Nucleus accumbens (tissue), 56 donors: ENCODE measurements around the gene MACO1.
"Not testable (repeated sequence)": the region's sequence is repeated elsewhere in the genome, so short reads cannot be mapped to it uniquely, and the experiment has no call there.

Experiments used
- DNase-seq, 56 donors: peaks; one replicate each; lab custom pipeline; 2025; lab: John Stamatoyannopoulos, UW

MACO1 gene

DNA sequence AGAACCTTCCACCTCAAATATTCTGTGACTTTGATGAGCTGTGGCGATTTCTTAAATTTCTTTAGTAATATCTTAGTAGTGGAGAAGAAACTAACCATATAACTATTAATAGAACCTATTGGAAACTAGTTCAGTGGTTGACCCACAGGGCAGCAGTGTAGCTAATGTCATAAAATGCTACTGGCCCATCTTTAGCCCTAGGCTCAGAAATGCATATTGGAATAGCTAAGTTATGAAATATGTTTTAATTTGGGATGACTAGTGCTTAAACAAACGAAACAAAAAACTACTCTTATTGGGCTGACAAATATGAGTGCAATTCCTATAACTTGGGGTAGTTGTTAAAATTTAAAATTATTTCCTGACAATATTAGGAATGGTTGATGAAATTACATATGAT lies 20.2 kb downstream of the MACO1 start:
- DNase-seq, result no peak

- no peak for DNase-seq
Measured at GRCh38 chr1:25451908-25452307, 21.2 kb downstream of the MACO1 start.

- DNase-seq, result no peak
Measured at GRCh38 chr1:25456502-25456901, 25.8 kb downstream of the MACO1 start.

- no peak for DNase-seq
Measured at GRCh38 chr1:25458541-25459298, 28.0 kb downstream of the MACO1 start.

GRCh38 chr1:25460020-25460419 lies 29.3 kb downstream of the MACO1 start:
- DNase-seq, result no peak

DNA sequence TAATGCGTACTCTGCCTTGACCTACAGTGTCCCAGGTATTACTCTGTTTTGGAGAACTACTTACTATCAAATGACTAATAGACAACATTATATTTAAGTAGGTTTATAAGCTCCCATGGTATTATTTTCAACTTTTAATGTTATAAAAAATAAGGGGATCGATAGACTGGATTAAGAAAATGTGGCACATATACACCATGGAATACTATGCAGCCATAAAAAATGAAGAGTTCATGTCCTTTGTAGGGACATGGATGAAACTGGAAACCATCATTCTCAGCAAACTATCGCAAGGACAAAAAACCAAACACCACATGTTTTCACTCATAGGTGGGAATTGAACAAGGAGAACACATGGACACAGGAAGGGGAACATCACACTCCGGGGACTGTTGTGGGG lies 30.1 kb downstream of the MACO1 start:
- not testable (repeated sequence) for DNase-seq

GRCh38 chr1:25461849-25462248 lies 31.2 kb downstream of the MACO1 start:
- DNase-seq, result no peak

DNA sequence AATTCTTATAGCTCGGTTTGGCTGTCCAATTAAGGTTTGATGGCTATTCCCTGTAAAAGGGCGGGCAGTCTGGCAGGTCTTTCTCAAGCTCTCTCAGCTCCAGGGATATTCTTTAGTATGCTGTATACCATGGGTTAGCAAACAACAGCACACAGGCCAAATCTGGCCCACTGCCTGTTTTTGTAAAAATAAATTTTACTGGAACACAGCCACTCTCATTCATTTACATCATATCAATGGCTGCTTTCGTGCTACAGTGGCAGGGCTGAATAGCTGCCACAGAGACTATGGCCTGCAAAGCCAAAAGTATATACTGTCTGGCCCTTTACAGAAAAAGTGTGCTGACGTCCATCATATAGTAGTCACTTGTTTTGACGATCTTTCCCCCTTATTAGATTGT lies 32.0 kb downstream of the MACO1 start:
- no peak for DNase-seq

DNA sequence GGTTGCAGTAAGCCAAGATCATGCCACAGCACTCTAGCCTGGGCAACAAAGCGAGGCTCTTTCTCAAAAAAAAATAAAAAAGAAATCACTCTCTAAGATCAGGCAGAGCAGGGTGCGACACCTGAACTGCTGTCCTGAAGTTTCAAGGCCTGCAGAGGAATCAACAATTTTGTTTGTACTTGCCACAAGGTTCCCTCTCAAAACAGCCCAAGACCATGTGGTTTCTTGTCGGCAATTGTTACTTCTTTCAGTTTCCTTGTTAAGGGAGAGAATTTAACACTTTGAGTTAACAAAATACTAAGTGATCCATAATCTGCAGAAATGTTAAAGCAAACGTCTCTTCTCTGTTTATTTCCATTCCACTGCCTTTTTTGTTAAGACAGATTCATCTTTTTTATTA lies 36.5 kb downstream of the MACO1 start:
- no peak for DNase-seq

GRCh38 chr1:25467616-25468015 lies 36.9 kb downstream of the MACO1 start:
- DNase-seq, result no peak

GRCh38 chr1:25468033-25468432 lies 37.3 kb downstream of the MACO1 start:
- no peak for DNase-seq

DNA sequence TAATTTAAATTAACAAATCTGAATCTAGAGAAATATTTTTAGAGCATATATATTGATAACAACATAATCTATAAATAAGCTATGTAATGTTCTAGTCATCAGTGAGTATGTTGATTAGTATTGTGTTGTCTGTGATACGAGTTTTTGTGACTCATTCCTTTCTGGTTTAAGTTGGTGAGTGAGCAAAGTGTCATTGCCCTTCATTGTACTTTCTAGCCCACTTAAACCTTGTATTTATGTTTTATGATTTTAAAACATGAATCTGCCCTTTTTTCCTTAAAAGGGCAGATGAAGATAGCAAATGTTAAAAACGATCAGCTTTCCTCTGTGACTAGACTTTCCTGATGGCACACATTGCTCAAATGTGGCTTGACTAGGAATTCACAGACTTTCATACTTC lies 38.5 kb downstream of the MACO1 start:
- DNase-seq, result no peak

DNA sequence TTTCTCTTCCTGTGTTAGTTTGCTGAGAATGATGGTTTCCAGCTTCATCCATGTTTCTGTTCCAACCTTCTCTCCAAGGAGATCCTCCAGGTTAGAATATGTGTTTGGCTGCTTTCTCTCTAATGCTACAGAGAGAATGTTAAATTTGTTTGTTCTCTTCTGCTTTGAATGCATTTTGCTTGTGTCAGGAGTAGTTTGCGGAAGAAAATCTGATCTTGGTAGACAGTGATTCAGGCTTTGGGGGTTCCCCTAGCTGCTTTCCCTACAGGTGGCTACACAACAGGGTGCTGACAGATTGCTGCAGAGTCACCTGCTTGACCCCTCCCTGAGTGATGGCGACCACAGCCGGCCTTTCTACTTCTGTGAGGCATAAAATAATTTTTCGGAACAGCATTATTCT lies 41.8 kb downstream of the MACO1 start:
- DNase-seq, result no peak

DNA sequence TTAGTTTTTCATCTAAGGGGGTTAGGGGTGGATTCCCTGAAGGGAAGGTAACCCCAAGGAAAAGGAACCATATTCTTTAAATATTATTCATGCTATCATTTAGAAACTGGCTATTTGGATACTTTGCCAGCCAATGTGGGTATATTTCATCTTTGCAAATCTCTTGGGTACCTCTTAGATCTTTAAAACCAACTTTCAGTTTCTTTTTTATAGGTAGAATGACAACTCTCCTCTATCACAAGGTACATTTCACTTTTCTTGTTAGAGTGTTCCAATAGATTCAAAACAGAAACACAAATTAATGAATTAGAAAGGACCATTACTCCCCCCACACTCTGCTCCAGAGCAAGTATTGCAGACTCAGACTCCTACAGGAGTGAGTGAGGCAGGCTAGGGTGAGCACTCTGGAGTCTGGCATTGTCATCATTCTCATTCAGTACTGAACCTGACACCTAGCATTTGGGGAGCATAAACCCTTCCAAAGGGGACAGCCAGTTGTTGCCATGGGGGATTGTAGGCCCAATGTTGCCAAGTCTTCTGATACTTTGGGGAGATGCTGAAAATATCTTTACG lies 43.0 kb downstream of the MACO1 start:
- DNase-seq, result no peak

DNA sequence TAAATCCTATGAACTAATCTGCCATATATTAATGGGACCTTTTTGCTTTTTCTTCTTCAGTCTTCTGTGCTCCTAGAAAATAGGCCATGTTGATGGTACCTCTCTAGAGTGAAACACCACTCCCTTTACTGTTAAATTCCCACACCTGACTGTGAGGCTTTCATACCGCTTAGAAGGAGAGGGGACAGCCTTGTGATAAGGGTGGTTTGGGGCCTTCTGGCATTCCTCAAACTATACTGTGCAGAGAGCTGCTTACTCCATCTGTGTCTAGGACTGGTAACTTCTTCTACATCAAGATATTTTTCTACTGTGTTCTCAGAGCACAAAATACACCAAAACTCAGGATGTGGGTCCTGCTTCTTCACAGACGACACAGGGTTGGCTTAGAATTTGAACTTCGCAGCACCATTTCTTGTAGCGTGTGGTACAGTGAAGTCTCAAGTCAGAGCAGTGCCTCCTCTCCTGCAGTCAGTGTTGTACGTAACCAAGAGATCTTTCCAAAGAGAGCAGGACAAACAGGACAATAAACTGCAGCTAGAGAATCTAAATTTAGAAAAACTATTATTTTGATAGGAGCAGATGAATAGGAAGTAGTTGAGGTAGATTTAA lies 43.8 kb downstream of the MACO1 start:
- DNase-seq, result no peak

GRCh38 chr1:25476186-25477097 lies 45.7 kb downstream of the MACO1 start:
- no peak for DNase-seq

DNA sequence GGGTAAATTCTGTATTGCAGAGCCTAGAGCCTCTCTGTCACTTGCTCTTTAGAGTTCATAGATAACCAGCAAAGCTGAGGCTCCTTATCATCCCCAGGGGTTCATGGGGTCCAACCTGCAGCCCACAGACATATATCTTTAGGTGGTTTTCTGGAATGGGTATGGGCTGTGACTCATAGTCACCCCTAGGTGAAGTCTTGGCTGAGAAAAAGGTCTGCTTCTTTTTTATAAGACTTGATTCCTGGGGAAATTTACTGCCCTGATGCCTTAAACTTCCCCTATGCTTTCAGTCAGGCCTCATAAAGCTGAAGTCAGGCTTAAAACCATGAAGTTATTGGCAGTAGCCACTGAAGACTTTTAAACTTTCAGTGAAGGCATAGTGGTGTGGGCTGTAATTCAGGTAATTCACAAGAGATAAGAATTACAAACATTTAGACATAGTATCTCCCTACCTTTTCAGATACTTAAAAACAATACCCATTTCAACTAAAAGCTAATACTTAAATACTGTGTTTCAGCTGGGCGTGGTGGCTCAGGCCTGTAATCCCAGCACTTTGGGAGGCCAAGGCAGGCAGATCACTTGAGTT lies 46.8 kb downstream of the MACO1 start:
- DNase-seq, result no peak

- no peak for DNase-seq
Measured at GRCh38 chr1:25478633-25479032, 47.9 kb downstream of the MACO1 start.

DNA sequence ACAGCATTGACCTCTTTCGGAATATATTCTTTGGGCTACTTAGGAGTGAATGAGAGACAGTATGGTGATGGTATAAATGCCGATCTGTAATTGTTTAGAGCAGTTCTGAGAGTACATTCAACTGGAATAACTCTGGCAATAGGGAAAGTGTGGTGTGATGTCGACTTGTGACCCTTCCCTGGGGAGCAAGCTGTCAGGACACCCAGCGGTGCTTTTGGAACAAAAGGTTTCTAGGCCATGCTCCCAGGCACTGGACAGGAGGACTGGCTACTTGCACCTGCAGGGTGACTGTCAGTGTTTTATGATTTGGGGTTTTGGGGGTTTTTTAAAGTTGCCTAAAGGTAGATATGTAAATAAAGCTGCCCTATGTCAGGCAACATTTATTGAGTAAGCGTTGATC lies 50.9 kb downstream of the MACO1 start:
- DNase-seq, result no peak

GRCh38 chr1:25482211-25482610 lies 51.5 kb downstream of the MACO1 start:
- no peak for DNase-seq

- peak in 8 of 56 donors; percentile 3 to 43 (median 12) for DNase-seq
Measured at GRCh38 chr1:25484096-25484495, 53.4 kb downstream of the MACO1 start.
